T-helper 1 cell treated with Interleukin-12 subunit alpha and Interleukin-12 subunit beta and Interleukin-4 antibody, amounts not matched to agents 30 ng/mL and 1 ng/mL, for 36 hours (primary cell): ENCODE results near the gene GBF1. TPM values are rescaled to one million over a fixed set of nuclear protein-coding genes. Genes with fewer than 3 reads are reported as not detected.

ENCODE experiments used
- intact Hi-C: fragments of 100-400 bp; cut with micrococcal nuclease; formaldehyde crosslinking; loops from one replicate; pipeline ENCODE4 v1.15.1; 2024
- total RNA-seq: library from RNA; stranded (reverse); gene quantifications from 2 replicates; pipeline ENCODE4 v1.2.3, GENCODE V29; 2022

GBF1 gene
- total RNA-seq, 1 donor from 2014 or later, result 57.0 TPM

- intact Hi-C loops, result loop anchor here (1.0 to 10.0 kb wide), 13 partner anchors 28 to 973 kb away; partner anchors contain the start of genes BORCS7, CNNM2, GBF1 and NOLC1
These were observed 148.2 kb downstream of the GBF1 start for GRCh38 chr10:102393411-102394078.

- intact Hi-C loops, result loop anchor here (1.0 to 10.0 kb wide), 13 partner anchors 27 to 973 kb away; partner anchors contain the start of genes BORCS7, CNNM2, GBF1 and NOLC1
These were observed 148.9 kb downstream of the GBF1 start for GRCh38 chr10:102394079-102394800.

GRCh38 chr10:102394801-102395399 lies 149.6 kb downstream of the GBF1 start:
- intact Hi-C loops, result loop anchor here (1.0 to 10.0 kb wide), 20 partner anchors 14 to 1727 kb away; partner anchors contain the start of genes BORCS7, CNNM2, CUEDC2 and GBF1

- intact Hi-C loops, result loop anchor here (1.0 to 10.0 kb wide), 10 partner anchors 14 to 1727 kb away; partner anchors contain the start of genes CNNM2, CUEDC2, OGA and PPRC1
These were observed 150.3 kb downstream of the GBF1 start, which contains the start of gene NFKB2 for GRCh38 chr10:102395400-102396316. Gene NFKB2, plus strand, starts transcription at chr10:102395705. Its CDS starts 255 bp downstream, at chr10:102395960.

GRCh38 chr10:102396317-102396650 lies 151.0 kb downstream of the GBF1 start:
- intact Hi-C loops, result loop anchor here (5.0 to 10.0 kb wide), 2 partner anchors 519 to 1726 kb away; partner anchors contain the start of genes CNNM2 and SFR1

- intact Hi-C loops, result loop anchor here (5.0 to 10.0 kb wide), 2 partner anchors 518 to 1726 kb away; partner anchors contain the start of genes CNNM2 and SFR1
These were observed 151.4 kb downstream of the GBF1 start for GRCh38 chr10:102396730-102397151.

- intact Hi-C loops, result loop anchor here (5.0 to 10.0 kb wide), 2 partner anchors 517 to 1725 kb away; partner anchors contain the start of genes CNNM2 and SFR1
These were observed 152.2 kb downstream of the GBF1 start for GRCh38 chr10:102397222-102398171.

GRCh38 chr10:102398172-102399020 lies 153.1 kb downstream of the GBF1 start:
- intact Hi-C loops, result loop anchor here (1.0 to 10.0 kb wide), 8 partner anchors 23 to 1724 kb away; partner anchors contain the start of genes ACTR1A, CNNM2 and SFR1

- intact Hi-C loops, result loop anchor here (1.0 to 10.0 kb wide), 8 partner anchors 22 to 1723 kb away; partner anchors contain the start of genes ACTR1A, CNNM2 and SFR1
These were observed 154.1 kb downstream of the GBF1 start for GRCh38 chr10:102399217-102400021.

- intact Hi-C loops, result no loop called here
These were observed 154.7 kb downstream of the GBF1 start for GRCh38 chr10:102400076-102400475.

GRCh38 chr10:102400598-102401341 lies 155.4 kb downstream of the GBF1 start:
- intact Hi-C loops, result no loop called here

GRCh38 chr10:102401342-102401654 lies 156.0 kb downstream of the GBF1 start:
- intact Hi-C loops, result no loop called here

GRCh38 chr10:102401735-102402511 lies 156.6 kb downstream of the GBF1 start:
- intact Hi-C loops, result no loop called here

- intact Hi-C loops, result no loop called here
These were observed 157.2 kb downstream of the GBF1 start for GRCh38 chr10:102402512-102402896.

- intact Hi-C loops, result no loop called here
These were observed 157.8 kb downstream of the GBF1 start for GRCh38 chr10:102403115-102403514.
